ENCODE results near the gene OR8B3. TPM values are rescaled to one million over a fixed set of nuclear protein-coding genes. Genes with fewer than 3 reads are reported as not detected.

The OR8B3 gene
- total and polyA plus RNA-seq, 2 experiments from 2014 or later: not detected

DNA sequence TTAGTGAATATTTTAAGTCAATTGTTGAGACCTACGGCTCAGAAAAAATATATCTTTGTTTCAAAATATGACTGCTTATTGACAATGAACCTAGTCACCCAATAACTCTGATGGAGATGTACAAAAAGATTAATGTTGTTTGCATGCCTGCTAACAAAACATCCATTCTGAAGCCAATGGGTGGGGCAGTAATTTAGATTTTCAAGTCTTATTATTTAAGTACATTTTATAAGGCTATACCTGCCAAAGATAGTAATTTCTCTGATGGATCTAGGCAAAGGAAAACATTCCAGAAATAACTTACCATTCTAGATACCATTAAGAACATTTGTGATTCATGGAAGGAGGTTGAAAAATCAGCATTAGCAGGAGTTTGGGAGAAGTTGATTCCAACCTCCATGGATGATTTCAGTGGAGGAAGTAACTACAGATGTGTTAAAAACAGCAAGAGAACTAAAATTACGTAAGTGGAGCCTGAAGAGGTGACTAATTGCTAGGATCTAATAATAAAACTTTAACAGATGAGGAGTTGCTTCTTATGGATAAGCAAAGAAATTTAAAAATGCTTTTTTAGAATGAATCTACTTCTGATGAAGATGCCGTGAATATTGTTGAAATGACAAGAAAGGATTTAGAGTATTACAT is 52.4 kb downstream of the OR8B3 start:
- no peaks in the 10 kb centered on the region for H3K27me3 Mint-ChIP-seq (ENCODE audit: insufficient read depth, low read depth, poor library complexity)
- Histone ChIP-seq H3K4me2 (no peak overlapping the region), H3F3A (replicated peaks; ENCODE audit: low read depth) (no peaks in the 10 kb centered on the region), H3K36me3 (ENCODE audit: insufficient read depth) (no peaks in the 10 kb centered on the region), H4K20me1 (replicated peaks; ENCODE audit: insufficient read depth) (no peaks in the 10 kb centered on the region), H3K27ac (ENCODE audit: low read depth) (no peak overlapping the region), H3K79me2 (replicated peaks; ENCODE audit: insufficient read depth) (no peaks in the 10 kb centered on the region), H3K4me3 (no peak overlapping the region), H3K27me3 (ENCODE audit: insufficient read depth) (no peaks in the 10 kb centered on the region), H3K9me2 (ENCODE audit: insufficient read depth) (no peaks in the 10 kb centered on the region), H3K4me1 (ENCODE audit: insufficient read depth) (no peaks in the 10 kb centered on the region), H2AFZ (no peak overlapping the region)
- H3K36me3 Mint-ChIP-seq (ENCODE audit: low read depth): no peaks in the 10 kb centered on the region
- no peak for ATAC-seq
- DNase-seq (ENCODE audit: low spot score): no peak
- no peak for TF ChIP-seq STAT1 (IDR thresholded peaks at IDR 0.05; ENCODE audit: unreplicated experiment)
- TF ChIP-seq, protein P1, sequence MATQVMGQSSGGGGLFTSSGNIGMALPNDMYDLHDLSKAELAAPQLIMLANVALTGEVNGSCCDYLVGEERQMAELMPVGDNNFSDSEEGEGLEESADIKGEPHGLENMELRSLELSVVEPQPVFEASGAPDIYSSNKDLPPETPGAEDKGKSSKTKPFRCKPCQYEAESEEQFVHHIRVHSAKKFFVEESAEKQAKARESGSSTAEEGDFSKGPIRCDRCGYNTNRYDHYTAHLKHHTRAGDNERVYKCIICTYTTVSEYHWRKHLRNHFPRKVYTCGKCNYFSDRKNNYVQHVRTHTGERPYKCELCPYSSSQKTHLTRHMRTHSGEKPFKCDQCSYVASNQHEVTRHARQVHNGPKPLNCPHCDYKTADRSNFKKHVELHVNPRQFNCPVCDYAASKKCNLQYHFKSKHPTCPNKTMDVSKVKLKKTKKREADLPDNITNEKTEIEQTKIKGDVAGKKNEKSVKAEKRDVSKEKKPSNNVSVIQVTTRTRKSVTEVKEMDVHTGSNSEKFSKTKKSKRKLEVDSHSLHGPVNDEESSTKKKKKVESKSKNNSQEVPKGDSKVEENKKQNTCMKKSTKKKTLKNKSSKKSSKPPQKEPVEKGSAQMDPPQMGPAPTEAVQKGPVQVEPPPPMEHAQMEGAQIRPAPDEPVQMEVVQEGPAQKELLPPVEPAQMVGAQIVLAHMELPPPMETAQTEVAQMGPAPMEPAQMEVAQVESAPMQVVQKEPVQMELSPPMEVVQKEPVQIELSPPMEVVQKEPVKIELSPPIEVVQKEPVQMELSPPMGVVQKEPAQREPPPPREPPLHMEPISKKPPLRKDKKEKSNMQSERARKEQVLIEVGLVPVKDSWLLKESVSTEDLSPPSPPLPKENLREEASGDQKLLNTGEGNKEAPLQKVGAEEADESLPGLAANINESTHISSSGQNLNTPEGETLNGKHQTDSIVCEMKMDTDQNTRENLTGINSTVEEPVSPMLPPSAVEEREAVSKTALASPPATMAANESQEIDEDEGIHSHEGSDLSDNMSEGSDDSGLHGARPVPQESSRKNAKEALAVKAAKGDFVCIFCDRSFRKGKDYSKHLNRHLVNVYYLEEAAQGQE (IDR thresholded peaks at IDR 0.05; ENCODE audit: unreplicated experiment): no peak
- no peak for TF ChIP-seq CREB1 (CRISPR knock-in tag; IDR thresholded peaks at IDR 0.05; ENCODE audit: low read depth)
- no peak for TF ChIP-seq ZNF331 (CRISPR knock-in tag; IDR thresholded peaks at IDR 0.05; ENCODE audit: low read depth)
- TF ChIP-seq, protein P2, sequence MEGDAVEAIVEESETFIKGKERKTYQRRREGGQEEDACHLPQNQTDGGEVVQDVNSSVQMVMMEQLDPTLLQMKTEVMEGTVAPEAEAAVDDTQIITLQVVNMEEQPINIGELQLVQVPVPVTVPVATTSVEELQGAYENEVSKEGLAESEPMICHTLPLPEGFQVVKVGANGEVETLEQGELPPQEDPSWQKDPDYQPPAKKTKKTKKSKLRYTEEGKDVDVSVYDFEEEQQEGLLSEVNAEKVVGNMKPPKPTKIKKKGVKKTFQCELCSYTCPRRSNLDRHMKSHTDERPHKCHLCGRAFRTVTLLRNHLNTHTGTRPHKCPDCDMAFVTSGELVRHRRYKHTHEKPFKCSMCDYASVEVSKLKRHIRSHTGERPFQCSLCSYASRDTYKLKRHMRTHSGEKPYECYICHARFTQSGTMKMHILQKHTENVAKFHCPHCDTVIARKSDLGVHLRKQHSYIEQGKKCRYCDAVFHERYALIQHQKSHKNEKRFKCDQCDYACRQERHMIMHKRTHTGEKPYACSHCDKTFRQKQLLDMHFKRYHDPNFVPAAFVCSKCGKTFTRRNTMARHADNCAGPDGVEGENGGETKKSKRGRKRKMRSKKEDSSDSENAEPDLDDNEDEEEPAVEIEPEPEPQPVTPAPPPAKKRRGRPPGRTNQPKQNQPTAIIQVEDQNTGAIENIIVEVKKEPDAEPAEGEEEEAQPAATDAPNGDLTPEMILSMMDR (conservative IDR thresholded peaks at IDR 0.05; ENCODE audit: low read depth in 2 of 2): no peak
- TF ChIP-seq, protein P3, sequence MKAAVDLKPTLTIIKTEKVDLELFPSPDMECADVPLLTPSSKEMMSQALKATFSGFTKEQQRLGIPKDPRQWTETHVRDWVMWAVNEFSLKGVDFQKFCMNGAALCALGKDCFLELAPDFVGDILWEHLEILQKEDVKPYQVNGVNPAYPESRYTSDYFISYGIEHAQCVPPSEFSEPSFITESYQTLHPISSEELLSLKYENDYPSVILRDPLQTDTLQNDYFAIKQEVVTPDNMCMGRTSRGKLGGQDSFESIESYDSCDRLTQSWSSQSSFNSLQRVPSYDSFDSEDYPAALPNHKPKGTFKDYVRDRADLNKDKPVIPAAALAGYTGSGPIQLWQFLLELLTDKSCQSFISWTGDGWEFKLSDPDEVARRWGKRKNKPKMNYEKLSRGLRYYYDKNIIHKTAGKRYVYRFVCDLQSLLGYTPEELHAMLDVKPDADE (IDR thresholded peaks at IDR 0.05): no peak
- no peak for TF ChIP-seq ZNF114 (CRISPR knock-in tag; IDR thresholded peaks at IDR 0.05)
- no peak for TF ChIP-seq EZH2 (IDR thresholded peaks at IDR 0.05; ENCODE audit: low read depth, unreplicated experiment)
- no peak for TF ChIP-seq EZH2phosphoT487 (IDR thresholded peaks at IDR 0.05; ENCODE audit: unreplicated experiment)
- TF ChIP-seq JUNB (IDR thresholded peaks at IDR 0.05; ENCODE audit: unreplicated experiment): no peak
- TF ChIP-seq, protein P4, sequence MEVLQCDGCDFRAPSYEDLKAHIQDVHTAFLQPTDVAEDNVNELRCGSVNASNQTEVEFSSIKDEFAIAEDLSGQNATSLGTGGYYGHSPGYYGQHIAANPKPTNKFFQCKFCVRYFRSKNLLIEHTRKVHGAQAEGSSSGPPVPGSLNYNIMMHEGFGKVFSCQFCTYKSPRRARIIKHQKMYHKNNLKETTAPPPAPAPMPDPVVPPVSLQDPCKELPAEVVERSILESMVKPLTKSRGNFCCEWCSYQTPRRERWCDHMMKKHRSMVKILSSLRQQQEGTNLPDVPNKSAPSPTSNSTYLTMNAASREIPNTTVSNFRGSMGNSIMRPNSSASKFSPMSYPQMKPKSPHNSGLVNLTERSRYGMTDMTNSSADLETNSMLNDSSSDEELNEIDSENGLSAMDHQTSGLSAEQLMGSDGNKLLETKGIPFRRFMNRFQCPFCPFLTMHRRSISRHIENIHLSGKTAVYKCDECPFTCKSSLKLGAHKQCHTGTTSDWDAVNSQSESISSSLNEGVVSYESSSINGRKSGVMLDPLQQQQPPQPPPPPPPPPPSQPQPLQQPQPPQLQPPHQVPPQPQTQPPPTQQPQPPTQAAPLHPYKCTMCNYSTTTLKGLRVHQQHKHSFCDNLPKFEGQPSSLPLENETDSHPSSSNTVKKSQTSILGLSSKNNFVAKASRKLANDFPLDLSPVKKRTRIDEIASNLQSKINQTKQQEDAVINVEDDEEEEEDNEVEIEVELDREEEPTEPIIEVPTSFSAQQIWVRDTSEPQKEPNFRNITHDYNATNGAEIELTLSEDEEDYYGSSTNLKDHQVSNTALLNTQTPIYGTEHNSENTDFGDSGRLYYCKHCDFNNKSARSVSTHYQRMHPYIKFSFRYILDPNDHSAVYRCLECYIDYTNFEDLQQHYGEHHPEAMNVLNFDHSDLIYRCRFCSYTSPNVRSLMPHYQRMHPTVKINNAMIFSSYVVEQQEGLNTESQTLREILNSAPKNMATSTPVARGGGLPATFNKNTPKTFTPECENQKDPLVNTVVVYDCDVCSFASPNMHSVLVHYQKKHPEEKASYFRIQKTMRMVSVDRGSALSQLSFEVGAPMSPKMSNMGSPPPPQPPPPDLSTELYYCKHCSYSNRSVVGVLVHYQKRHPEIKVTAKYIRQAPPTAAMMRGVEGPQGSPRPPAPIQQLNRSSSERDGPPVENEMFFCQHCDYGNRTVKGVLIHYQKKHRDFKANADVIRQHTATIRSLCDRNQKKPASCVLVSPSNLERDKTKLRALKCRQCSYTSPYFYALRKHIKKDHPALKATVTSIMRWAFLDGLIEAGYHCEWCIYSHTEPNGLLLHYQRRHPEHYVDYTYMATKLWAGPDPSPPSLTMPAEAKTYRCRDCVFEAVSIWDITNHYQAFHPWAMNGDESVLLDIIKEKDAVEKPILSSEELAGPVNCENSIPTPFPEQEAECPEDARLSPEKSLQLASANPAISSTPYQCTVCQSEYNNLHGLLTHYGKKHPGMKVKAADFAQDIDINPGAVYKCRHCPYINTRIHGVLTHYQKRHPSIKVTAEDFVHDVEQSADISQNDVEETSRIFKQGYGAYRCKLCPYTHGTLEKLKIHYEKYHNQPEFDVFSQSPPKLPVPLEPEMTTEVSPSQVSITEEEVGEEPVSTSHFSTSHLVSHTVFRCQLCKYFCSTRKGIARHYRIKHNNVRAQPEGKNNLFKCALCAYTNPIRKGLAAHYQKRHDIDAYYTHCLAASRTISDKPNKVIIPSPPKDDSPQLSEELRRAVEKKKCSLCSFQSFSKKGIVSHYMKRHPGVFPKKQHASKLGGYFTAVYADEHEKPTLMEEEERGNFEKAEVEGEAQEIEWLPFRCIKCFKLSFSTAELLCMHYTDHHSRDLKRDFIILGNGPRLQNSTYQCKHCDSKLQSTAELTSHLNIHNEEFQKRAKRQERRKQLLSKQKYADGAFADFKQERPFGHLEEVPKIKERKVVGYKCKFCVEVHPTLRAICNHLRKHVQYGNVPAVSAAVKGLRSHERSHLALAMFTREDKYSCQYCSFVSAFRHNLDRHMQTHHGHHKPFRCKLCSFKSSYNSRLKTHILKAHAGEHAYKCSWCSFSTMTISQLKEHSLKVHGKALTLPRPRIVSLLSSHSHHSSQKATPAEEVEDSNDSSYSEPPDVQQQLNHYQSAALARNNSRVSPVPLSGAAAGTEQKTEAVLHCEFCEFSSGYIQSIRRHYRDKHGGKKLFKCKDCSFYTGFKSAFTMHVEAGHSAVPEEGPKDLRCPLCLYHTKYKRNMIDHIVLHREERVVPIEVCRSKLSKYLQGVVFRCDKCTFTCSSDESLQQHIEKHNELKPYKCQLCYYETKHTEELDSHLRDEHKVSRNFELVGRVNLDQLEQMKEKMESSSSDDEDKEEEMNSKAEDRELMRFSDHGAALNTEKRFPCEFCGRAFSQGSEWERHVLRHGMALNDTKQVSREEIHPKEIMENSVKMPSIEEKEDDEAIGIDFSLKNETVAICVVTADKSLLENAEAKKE (CRISPR knock-in tag; IDR thresholded peaks at IDR 0.05): no peak
- no peak for TF ChIP-seq POLR2AphosphoS5 (IDR thresholded peaks at IDR 0.05; ENCODE audit: low read depth)
- no peak for TF ChIP-seq NANOG (IDR thresholded peaks at IDR 0.05; ENCODE audit: borderline replicate concordance)
- no peak overlapping the region for H3K27ac Mint-ChIP-seq
- H3K9me3 Mint-ChIP-seq: peaks cover 3% of the 10 kb centered on the region; the same call in 1 of the 3 replicates
- H3K4me1 Mint-ChIP-seq: no peaks in the 10 kb centered on the region
- no peak overlapping the region for H3K4me3 Mint-ChIP-seq

All from GM23338 (cell line).